HL-60 (cell line): ENCODE results near the gene BARHL1.

Source experiments
- DNase-seq, 2 experiments: peaks; one replicate each; pipeline ENCODE4 v3.0.0-alpha.2; 2010 to 2020; ENCODE audit warnings: low read depth in 1 of 2, low spot score in 1 of 2
- H3K27ac ChIP-seq: fragments of 250-450 bp; sonication (Bioruptor Pico); replicated peaks from 2 replicates; pipeline ENCODE4 v1.5.1; 2020; ENCODE audit warnings: mild to moderate bottlenecking, moderate library complexity
- H3K27me3 ChIP-seq: fragments of 250-450 bp; sonication (Bioruptor Pico); 2 replicates; pipeline ENCODE4 v1.5.1; 2021; ENCODE audit warnings: mild to moderate bottlenecking, moderate library complexity; ENCODE audit not compliant: insufficient read depth, poor library complexity, severe bottlenecking
- H3K4me3 ChIP-seq: replicated peaks from 2 replicates; pipeline ENCODE4 v1.5.1; 2011; ENCODE audit warnings: mild to moderate bottlenecking, control low read depth, low read length; ENCODE audit not compliant: insufficient read depth
- GABPA ChIP-seq: IDR thresholded peaks from 2 replicates; pipeline ENCODE4 v1.6.1; 2012; ENCODE audit warnings: low read depth
- POLR2AphosphoS5 ChIP-seq: IDR thresholded peaks from 2 replicates; pipeline ENCODE4 v1.6.1; 2012; ENCODE audit warnings: low read depth
- SPI1 ChIP-seq: IDR thresholded peaks from 2 replicates; pipeline ENCODE4 v1.6.1; 2012; ENCODE audit warnings: low read depth, mild to moderate bottlenecking, borderline replicate concordance
- TF ChIP-seq, protein P1 (sequence below): IDR thresholded peaks from 2 replicates; pipeline ENCODE4 v1.6.1; 2012; ENCODE audit warnings: low read depth; ENCODE audit not compliant: insufficient replicate concordance
- TF ChIP-seq, protein P2 (sequence below): IDR thresholded peaks from one replicate; pipeline ENCODE4 v1.5.1; 2011; ENCODE audit warnings: low read length, control low read depth, inconsistent platforms; ENCODE audit not compliant: insufficient read depth

Gene BARHL1

DNA sequence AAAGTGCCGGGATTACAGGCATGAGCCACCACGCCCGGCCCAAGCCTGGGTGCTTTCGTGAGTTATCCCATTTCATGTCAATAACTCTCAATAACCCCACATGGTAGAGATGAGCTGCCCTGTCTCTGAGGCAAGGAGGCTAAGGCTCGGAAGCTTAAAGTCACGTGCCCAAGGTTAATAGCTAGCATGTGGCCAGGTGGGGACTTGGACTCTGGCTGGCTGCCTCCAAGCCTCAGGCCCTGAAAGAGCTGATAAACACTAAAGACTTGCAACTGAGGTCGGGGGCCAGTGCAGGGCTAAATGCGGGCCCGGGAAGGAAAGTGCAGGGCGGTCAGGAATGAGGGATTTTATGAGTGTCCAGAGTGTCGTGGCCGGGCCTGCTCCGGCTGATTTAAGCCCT lies 30.9 kb upstream of the BARHL1 start:
- Histone ChIP-seq H3K27ac (no peak overlapping the region), H3K27me3 (peaks cover 3% of the 10 kb centered on the region), H3K4me3 (no peak overlapping the region)
- DNase-seq: no peak
- TF ChIP-seq POLR2AphosphoS5: no peak
- TF ChIP-seq, protein P1, sequence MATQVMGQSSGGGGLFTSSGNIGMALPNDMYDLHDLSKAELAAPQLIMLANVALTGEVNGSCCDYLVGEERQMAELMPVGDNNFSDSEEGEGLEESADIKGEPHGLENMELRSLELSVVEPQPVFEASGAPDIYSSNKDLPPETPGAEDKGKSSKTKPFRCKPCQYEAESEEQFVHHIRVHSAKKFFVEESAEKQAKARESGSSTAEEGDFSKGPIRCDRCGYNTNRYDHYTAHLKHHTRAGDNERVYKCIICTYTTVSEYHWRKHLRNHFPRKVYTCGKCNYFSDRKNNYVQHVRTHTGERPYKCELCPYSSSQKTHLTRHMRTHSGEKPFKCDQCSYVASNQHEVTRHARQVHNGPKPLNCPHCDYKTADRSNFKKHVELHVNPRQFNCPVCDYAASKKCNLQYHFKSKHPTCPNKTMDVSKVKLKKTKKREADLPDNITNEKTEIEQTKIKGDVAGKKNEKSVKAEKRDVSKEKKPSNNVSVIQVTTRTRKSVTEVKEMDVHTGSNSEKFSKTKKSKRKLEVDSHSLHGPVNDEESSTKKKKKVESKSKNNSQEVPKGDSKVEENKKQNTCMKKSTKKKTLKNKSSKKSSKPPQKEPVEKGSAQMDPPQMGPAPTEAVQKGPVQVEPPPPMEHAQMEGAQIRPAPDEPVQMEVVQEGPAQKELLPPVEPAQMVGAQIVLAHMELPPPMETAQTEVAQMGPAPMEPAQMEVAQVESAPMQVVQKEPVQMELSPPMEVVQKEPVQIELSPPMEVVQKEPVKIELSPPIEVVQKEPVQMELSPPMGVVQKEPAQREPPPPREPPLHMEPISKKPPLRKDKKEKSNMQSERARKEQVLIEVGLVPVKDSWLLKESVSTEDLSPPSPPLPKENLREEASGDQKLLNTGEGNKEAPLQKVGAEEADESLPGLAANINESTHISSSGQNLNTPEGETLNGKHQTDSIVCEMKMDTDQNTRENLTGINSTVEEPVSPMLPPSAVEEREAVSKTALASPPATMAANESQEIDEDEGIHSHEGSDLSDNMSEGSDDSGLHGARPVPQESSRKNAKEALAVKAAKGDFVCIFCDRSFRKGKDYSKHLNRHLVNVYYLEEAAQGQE: no peak

DNA sequence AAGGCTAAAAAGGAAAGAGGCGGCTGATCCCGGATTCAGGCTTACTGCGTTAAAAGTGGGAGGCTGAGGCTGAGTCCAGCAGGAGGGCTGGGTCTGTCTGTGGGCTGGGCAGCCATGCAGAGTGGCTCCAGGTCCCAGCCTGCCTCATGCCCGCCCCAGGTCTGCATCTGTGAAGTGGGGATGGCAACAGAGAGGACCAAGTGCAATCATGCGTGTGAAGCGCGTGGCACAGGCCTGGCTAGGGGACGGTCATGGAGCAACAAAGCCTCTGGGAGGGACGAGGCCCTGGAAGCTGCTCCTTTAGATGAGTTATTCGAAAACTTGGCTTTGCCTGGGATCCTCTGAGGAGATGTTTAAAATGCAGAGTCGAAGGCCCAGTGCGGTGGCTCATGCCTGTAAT lies 30.4 kb upstream of the BARHL1 start:
- no peak for TF ChIP-seq GABPA
- TF ChIP-seq SPI1: no peak
- TF ChIP-seq POLR2AphosphoS5: no peak
- TF ChIP-seq, protein P1: no peak
- TF ChIP-seq, protein P2, sequence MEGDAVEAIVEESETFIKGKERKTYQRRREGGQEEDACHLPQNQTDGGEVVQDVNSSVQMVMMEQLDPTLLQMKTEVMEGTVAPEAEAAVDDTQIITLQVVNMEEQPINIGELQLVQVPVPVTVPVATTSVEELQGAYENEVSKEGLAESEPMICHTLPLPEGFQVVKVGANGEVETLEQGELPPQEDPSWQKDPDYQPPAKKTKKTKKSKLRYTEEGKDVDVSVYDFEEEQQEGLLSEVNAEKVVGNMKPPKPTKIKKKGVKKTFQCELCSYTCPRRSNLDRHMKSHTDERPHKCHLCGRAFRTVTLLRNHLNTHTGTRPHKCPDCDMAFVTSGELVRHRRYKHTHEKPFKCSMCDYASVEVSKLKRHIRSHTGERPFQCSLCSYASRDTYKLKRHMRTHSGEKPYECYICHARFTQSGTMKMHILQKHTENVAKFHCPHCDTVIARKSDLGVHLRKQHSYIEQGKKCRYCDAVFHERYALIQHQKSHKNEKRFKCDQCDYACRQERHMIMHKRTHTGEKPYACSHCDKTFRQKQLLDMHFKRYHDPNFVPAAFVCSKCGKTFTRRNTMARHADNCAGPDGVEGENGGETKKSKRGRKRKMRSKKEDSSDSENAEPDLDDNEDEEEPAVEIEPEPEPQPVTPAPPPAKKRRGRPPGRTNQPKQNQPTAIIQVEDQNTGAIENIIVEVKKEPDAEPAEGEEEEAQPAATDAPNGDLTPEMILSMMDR: no peak
- Histone ChIP-seq H3K4me3 (no peak overlapping the region), H3K27me3 (peaks cover 2% of the 10 kb centered on the region), H3K27ac (no peak overlapping the region)
- no peak for DNase-seq

DNA sequence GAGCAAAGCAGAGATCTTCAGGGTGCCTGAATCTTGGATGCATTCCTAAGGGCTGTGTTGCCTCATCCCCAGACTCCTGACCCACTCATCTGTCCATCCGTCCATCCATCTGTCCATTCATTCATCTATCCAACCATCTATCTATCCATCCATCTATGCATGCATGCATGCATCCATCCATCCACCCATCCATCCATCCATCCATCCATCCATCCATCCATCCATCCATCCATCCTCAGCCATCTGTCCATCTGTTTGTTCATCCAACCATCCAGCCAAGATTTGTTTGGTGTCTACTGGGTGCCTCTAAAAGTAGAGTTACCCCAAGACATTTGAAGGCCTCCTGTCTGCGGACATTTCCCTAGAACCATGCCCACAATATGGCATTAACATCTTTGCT lies 27.7 kb upstream of the BARHL1 start:
- no peak overlapping the region for H3K27ac ChIP-seq

More for the DNA sequence above, 27.7 kb upstream of the BARHL1 start:
- Histone ChIP-seq H3K27me3 (peaks cover 2% of the 10 kb centered on the region), H3K4me3 (no peak overlapping the region)
- TF ChIP-seq, protein P1: no peak
- TF ChIP-seq, protein P2: no peak
- no peak for TF ChIP-seq SPI1
- TF ChIP-seq POLR2AphosphoS5: no peak
- TF ChIP-seq GABPA: no peak
- DNase-seq: no peak
